Keratinocyte (primary cell): Measurements from ENCODE around the gene SMLR1. TPM values are rescaled to one million over a fixed set of nuclear protein-coding genes. Genes with fewer than 3 reads are reported as not detected.

ENCODE experiments used
- DNase-seq: peaks from one replicate; pipeline ENCODE4 v3.0.0-alpha.2; 2011; ENCODE audit warnings: low read depth, missing footprints, low spot score
- FAIRE-seq: peaks from 2 replicates; lab custom pipeline; 2011; peaks lifted over from hg19 to GRCh38; lab: Jason Lieb, UNC
- H2AFZ ChIP-seq: 2 replicates; pipeline ENCODE4 v1.6.0; 2012; ENCODE audit warnings: low read length, control low read depth, inconsistent platforms; ENCODE audit not compliant: control insufficient read depth
- H3K27ac ChIP-seq: 2 replicates; pipeline ENCODE4 v1.5.1; 2011; ENCODE audit warnings: low read length; ENCODE audit not compliant: control insufficient read depth, insufficient read depth
- H3K27me3 ChIP-seq: 3 replicates; pipeline ENCODE4 v1.6.0; 2011; ENCODE audit warnings: low read length; ENCODE audit not compliant: control insufficient read depth, insufficient read depth; ENCODE audit errors: extremely low read depth
- H3K36me3 ChIP-seq, 2 experiments: 2 replicates in 1 of 2; 3 replicates in 1 of 2; pipeline ENCODE4 v1.5.1; 2011; ENCODE audit warnings: low read length in 2 of 2, mild to moderate bottlenecking in 1 of 2; ENCODE audit not compliant: control insufficient read depth in 2 of 2, insufficient read depth in 2 of 2; ENCODE audit errors: extremely low read depth in 1 of 2
- H3K4me1 ChIP-seq: 3 replicates; pipeline ENCODE4 v1.5.1; 2011; ENCODE audit warnings: low read length; ENCODE audit not compliant: control insufficient read depth, insufficient read depth; ENCODE audit errors: extremely low read depth
- H3K4me2 ChIP-seq: 3 replicates; pipeline ENCODE4 v1.6.0; 2011; ENCODE audit warnings: low read depth, low read length; ENCODE audit not compliant: control insufficient read depth, insufficient read depth; ENCODE audit errors: extremely low read depth
- H3K4me3 ChIP-seq, 3 experiments: fragments of 200-600 bp in 1 of 3; sonication (generic) in 1 of 3; 2 replicates in 2 of 3; 3 replicates in 1 of 3; pipeline ENCODE4 v1.5.1; 2011 to 2016; ENCODE audit warnings: low read length in 3 of 3, mild to moderate bottlenecking in 3 of 3, control low read depth in 2 of 3, inconsistent platforms in 1 of 3, low read depth in 1 of 3, mixed read lengths in 1 of 3, mixed run types in 1 of 3, moderate library complexity in 1 of 3; ENCODE audit not compliant: control insufficient read depth in 2 of 3, insufficient read depth in 2 of 3; ENCODE audit errors: extremely low read depth in 1 of 3
- H3K79me2 ChIP-seq: 2 replicates; pipeline ENCODE4 v1.6.0; 2012; ENCODE audit warnings: low read length; ENCODE audit not compliant: control insufficient read depth, insufficient read depth
- H3K9ac ChIP-seq: 3 replicates; pipeline ENCODE4 v1.6.0; 2011; ENCODE audit warnings: low read length; ENCODE audit not compliant: control insufficient read depth, insufficient read depth; ENCODE audit errors: extremely low read depth
- H3K9me1 ChIP-seq: 3 replicates; pipeline ENCODE4 v1.6.0; 2011; ENCODE audit warnings: low read length; ENCODE audit not compliant: control insufficient read depth, insufficient read depth; ENCODE audit errors: extremely low read depth
- H3K9me3 ChIP-seq: 2 replicates; pipeline ENCODE4 v1.5.1; 2012; ENCODE audit warnings: low read depth, low read length; ENCODE audit not compliant: control insufficient read depth
- H4K20me1 ChIP-seq: 3 replicates; pipeline ENCODE4 v1.6.0; 2011; ENCODE audit warnings: low read length; ENCODE audit not compliant: control insufficient read depth, insufficient read depth; ENCODE audit errors: extremely low read depth
- CTCF ChIP-seq, 3 experiments: IDR thresholded peaks in 1 of 3; conservative IDR thresholded peaks in 1 of 3; optimal IDR thresholded peaks in 1 of 3; 2 replicates in 2 of 3; 3 replicates in 1 of 3; pipeline versions ENCODE3 to v1.5.1; 2011; ENCODE audit warnings: low read length in 3 of 3, mild to moderate bottlenecking in 3 of 3, moderate library complexity in 2 of 3, control low read depth in 1 of 3, inconsistent platforms in 1 of 3; ENCODE audit not compliant: insufficient read depth in 2 of 3; ENCODE audit errors: extremely low read depth in 1 of 3
- EZH2 ChIP-seq: IDR thresholded peaks from one replicate; pipeline ENCODE4 v1.6.1; 2012; ENCODE audit warnings: inconsistent platforms, mild to moderate bottlenecking, low read length, moderate library complexity
- dilution Hi-C: fragments of 300-500 bp; cut with MboI; formaldehyde crosslinking; loops from one replicate; pipeline ENCODE4 v1.7.0; 2020; ENCODE audit warnings: low sequenced_read_pairs; ENCODE audit not compliant: extremely low pct_ligation_motif_present
- polyA plus RNA-seq, 5 experiments: library from polyadenylated mRNA; depleted of rRNA in 3 of 5; stranded (reverse) in 3 of 5; stranded (forward) in 1 of 5; unstranded in 1 of 5; fragments of >200 nt; gene quantifications; 1 replicate in 1 of 5; 2 replicates in 3 of 5; 3 replicates in 1 of 5; pipeline versions ENCODE4 v1.2.1 to v1.2.3, GENCODE V29; 2011 to 2012; ENCODE audit warnings: missing spikeins in 2 of 5, low read depth in 1 of 5, low replicate concordance in 1 of 5

SMLR1 gene
- polyA plus RNA-seq, 1 donor (not counting 4 experiments of a cell fraction or from before 2014, with no cell fraction given) = not detected

GRCh38 chr6:130851026-130851425 is 23.8 kb downstream of the SMLR1 start:
- Histone ChIP-seq H3K9me1 (no peaks in the 10 kb centered on the region), H4K20me1 (no peaks in the 10 kb centered on the region), H3K79me2 (no peaks in the 10 kb centered on the region), H3K4me3 (no peak overlapping the region), H3K27me3 (no peaks in the 10 kb centered on the region), H3K27ac (no peak overlapping the region), H3K36me3 (no peaks in the 10 kb centered on the region), H3K9me3 (no peaks in the 10 kb centered on the region), H3K9ac (no peak overlapping the region), H3K4me2 (no peak overlapping the region), H2AFZ (no peak overlapping the region), H3K4me1 (no peaks in the 10 kb centered on the region)
- dilution Hi-C loops = no loop called here
- DNase-seq = no peak
- TF ChIP-seq EZH2 (no peak), CTCF (optimal IDR thresholded peaks at IDR 0.05 in 1 of 3, IDR thresholded peaks at IDR 0.05 in 1 of 3, conservative IDR thresholded peaks at IDR 0.05 in 1 of 3; ENCODE audit: extremely low read depth in 1 of 3, insufficient read depth in 2 of 3, low read length in 3 of 3) (no peak)
- no peak for FAIRE-seq

GRCh38 chr6:130852844-130853554 is 25.8 kb downstream of the SMLR1 start:
- Histone ChIP-seq H2AFZ (no peak overlapping the region), H3K27me3 (no peaks in the 10 kb centered on the region), H3K4me2 (no peak overlapping the region), H3K4me1 (peaks cover 5% of the 10 kb centered on the region), H3K4me3 (no peak overlapping the region), H3K36me3 (no peaks in the 10 kb centered on the region), H4K20me1 (no peaks in the 10 kb centered on the region), H3K9ac (no peak overlapping the region), H3K79me2 (no peaks in the 10 kb centered on the region), H3K9me3 (no peaks in the 10 kb centered on the region), H3K27ac (no peak overlapping the region), H3K9me1 (no peaks in the 10 kb centered on the region)
- DNase-seq (no peak), FAIRE-seq (no peak)
- dilution Hi-C loops = no loop called here
- no peak for TF ChIP-seq CTCF (optimal IDR thresholded peaks at IDR 0.05 in 1 of 3, IDR thresholded peaks at IDR 0.05 in 1 of 3, conservative IDR thresholded peaks at IDR 0.05 in 1 of 3; ENCODE audit: extremely low read depth in 1 of 3, insufficient read depth in 2 of 3, low read length in 3 of 3)
- TF ChIP-seq EZH2 = no peak
